IPS-NIHi7 (cell line): ENCODE measurements around the gene KLRG1.

ENCODE experiments used
- DNase-seq: peaks from one replicate; pipeline ENCODE4 v3.0.0; 2012; ENCODE audit warnings: mixed read lengths; ENCODE audit errors: extremely low spot score

Gene KLRG1

DNA sequence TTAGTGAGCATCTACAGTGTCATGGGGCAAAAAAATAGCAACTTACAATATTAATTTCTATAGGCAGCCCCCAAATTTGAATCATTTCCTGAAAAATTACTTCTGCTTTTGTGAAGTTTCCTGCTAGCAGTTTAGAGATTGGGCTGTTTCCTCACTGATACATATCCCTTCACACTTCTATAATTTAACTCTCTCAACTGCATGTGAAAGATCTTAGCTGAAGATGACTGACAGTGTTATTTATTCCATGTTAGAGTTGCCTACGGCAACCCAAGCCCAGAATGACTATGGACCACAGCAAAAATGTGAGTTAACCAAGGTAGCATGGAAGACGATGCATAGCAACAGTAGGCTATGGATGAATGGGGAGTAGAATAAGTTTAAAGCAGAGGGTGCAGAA is at the start of gene KLRG1:
Gene KLRG1, plus strand, starts transcription at position 134 of the 400 bp plus-strand sequence. Its CDS starts 90 bp downstream, at position 224.
- no peak for DNase-seq

DNA sequence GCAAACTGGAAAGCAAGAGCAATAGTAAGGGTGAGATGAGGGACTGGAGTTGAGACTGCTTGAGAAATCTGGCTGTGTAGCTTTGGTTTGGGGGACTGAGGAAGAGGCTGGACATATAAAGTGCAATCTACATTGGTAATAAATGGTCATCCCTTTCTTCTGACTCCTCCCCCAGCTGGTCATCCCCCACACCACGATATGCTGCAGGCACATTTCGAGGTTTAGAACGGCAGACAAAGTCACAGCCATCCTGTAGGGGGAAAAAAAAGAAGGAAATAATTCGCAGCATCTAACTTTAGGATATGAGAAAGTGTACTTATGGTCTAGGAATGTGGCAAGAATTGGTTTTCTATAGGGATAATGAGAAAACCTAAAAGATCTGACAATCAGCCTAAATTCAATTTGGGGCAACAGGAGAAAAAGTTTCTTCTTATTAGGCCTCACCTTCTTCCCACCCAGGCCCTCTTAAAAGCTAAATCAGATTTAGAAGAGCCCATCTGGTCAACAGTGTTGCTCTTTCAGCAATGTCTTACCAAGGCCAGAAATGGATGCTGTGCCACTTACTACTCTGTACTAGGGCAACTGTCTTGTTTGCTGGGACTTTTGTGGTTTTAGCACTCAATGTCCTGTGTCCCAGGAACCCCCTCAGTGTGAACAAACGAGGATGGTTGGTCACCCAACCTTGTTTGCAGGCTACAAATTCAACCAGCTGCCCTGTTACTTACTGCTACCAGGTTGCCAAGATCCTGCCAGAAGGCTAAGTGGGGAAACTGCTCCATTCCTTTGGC is 47.5 kb upstream of the KLRG1 start:
- no peak for DNase-seq

DNA sequence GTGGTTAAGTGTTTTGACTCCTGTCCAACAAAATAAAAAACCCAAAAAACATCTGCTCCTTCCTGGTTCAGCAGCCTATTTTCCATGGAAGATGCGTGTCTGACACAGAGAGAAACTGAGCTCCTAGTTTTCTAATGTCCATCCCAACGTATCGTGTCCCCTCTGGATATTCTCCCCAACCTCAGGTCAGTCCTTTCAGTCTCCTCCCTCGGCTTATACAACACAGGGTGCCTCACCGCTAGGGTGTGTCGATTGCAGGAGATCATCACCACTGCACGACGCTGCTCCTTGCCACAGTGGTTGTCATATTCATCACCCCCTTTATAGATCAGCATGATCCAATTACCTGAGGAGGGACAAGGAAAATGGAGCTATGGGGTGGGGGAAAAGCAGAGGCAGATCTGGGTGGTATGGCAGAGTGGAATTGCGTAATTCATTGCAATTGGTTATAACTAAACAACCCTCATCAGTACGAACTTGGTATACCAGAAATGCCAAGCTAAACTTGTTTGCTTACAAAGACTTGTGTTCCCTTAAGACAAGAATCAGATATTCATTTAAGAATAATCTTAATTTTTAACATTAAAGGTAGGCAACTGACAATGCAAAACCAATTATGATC is 45.7 kb upstream of the KLRG1 start:
- no peak for DNase-seq

DNA sequence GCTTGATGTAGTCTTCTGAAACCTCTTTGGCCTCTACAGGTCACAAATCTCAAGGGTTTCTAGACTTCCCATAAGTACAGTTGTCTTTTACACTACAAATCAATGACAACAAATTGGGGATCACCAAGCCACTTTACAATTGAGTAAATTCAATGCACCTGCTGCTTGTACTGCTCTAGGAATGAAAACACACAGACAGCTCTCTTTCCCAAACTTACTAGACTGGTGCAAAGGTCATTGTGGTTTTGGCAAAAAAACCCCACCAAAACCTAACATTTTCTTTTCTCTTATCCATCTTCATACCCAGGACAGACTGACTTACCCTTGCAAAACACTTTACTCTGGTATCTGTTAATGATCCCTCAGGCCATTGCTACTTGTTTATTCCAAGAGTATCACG is 42.6 kb upstream of the KLRG1 start:
- DNase-seq = no peak

DNA sequence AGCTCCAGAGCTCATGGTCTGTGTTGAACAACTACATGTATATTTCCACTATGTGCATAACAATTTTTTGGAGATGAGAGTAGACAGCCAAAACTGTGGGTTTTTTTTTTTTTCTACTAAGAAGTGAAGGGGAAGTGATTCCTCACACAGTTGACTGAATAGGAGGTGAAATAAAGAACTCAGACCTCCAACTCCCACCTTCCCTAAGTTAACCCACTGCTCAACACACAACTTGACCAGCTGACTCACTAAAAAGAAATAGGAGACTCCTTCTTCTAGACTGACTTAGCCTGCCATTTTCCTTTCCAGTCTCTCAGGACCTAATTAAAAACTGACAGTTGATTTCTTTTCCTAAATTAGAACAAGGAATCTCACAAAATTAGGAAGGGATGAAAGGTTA is 41.6 kb upstream of the KLRG1 start:
- DNase-seq = no peak

DNA sequence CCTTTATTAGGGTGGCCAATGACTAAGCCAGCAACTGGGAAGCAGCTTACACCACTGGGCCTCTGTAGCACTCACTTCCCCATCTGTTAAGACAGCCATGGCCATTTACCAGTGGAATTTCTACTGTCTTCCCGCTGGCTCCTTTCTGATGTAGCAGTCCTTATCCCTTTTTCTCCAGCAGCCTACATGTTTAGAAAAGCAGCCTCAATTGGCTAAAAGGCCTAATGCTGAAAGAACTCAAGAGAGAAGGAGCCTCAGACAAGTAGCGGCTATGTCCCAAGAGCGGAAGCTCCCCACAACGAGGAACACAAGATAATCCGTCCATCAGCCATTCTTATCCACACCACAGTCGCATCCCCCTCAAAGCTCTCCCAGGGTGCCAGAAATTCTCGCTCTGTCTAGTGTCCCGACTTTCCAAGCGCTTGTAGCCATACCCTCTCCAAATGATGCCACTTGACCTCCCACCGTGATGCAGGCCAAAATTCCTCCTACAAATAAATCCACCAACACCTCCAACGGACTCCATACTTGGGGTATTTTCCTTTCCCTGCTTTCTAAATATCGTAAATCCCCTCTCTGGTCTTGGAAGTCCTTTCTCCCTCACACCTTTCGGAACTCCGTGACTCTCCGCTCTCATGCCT is 40.5 kb upstream of the KLRG1 start:
- DNase-seq = peak; percentile 23

DNA sequence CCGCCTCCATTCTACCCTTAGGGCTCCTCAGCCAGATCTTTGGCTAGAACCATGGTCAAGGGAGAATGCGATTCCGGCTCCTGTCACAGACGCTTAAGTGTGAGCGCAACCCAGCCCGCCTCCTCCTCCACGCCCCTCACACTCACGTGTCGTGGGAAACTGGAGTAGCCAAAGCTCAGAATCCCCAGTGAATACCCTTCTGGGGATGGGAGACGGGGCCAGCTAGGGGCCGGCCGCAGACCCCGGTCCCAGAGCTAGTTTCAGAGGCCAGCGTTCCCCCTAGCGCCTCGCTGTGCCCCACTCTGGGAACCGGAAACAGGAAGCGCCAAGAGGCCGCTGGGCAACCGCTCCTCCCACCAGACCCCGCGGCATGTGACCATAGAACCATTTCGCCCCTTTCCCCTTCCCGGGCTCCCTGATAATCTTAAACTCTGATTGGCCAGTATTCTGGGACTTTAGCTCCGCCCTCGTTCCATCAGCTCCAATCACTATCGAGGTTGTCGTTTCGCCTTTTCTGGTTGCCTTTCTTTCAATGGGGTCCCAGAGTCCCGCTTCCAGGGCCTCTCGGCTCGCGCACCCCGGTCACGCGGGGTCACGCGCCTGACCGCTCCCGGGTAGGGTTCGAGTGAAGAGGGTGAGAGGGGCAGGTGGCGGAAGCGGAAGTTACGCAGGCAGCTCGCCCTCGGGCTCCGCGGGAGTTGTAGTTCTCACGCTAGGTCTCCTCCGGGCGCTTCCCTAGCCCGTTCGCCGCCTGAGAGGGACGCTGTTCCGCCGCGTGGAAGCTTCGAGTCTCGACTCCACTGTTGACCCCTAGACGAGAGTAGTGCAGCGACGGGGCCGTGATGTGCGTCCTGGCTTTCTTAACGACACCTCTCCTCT is 39.8 kb upstream of the KLRG1 start, which contains the start of gene M6PR:
Gene M6PR, minus strand, starts transcription at position 304 of the 879 bp plus-strand sequence. CDS start 3,241 bp downstream, outside the sequence.
- DNase-seq = peak; percentile 96

DNA sequence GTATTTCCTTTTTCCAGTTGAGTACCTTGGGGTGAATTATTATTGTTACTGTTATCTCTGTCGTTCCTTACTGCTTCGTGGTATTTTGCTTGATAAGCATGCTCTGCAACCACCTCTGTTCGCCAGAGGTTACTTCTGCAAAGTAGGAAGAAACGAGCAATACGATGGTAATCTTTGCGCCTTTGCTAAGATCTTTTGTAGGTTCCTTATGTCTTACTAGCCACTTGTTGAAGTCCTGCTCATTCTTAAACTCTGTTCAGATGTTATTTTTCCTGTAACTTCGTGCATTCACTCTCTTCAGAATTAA is 39.2 kb upstream of the KLRG1 start:
- no peak for DNase-seq

DNA sequence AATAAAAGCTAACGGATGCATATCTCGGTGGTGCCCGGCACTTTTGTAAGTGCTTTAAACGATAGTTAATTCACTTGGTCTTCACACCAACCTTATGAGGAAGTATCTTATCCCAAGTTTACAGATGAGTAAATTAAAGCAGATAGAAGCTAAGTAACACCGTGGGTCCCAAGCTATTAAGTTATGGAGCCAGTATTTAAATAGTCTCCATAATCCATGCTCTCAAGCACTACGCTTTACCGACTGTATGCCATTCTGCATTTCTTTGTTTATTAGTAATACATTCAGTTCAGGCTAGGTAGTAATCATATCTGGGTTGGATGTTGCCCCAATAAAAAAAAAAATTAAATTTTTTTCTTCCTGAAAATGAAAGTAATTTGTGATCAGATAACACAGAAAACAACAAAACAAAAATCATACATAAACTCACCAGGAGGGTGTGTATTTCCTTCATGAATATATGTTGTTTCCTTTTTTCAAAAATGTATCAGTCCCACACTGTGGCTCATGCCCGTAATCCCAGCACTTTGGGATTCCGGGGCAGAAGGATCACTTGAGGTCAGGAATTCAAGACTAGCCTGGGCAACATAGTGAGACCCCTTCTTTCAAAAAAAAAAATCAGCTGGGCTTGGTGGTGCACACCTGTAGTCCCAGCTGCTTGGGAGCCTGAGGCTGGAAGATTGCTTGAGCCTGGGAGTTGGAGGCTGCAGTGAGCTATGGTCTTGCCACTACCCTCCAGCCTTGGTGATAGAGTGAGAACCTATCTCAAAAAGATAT is 38.5 kb upstream of the KLRG1 start:
- no peak for DNase-seq

DNA sequence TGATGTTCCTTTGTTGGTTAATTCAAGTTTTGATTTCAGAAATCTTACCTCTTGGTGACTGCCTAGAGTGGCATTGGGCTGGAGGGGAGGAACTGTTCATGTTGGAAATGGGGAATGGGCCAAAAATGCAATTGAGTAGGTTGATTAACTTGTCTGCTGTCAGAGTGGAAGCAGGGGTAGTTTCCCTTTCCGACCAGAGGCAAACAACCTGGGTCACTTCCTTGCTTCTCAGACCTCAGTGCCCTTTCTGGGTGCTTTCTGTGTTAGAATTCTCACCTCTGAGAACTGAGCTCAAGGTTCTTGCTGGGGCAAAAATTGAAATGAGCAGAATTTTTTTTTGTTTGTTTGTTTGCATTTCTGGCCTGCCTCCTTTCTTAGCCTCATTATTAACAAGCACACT is 37.6 kb upstream of the KLRG1 start:
- DNase-seq = no peak

DNA sequence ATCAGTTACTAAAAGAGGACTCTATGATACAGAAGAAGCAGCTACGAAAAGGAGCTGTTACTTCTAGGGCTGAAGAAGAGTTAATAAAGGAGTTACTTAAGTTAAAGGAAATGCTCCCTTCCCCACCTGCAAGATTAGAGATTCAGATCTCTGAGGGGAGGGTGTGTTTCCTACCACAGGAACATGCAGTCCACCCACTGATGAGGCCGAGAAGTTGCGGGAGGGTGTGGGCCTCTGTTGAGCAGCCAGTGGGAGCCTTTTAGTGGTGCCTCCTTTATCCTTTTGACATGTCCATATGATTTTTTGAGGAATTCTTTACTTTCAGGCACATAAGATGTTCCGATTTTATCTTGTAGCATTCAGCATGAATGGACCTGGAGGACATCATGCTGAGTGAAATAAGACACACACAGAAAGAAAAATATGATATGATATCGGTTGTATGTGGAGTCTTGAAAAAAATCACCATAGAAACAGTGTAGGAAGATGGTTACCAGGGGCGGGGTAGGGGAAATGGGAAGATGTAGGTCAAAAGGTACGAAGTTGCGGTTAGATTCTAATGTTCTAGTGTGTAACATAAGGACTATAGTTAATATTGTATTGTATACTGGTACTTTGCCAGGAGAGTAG is 35.5 kb upstream of the KLRG1 start:
- no peak for DNase-seq

DNA sequence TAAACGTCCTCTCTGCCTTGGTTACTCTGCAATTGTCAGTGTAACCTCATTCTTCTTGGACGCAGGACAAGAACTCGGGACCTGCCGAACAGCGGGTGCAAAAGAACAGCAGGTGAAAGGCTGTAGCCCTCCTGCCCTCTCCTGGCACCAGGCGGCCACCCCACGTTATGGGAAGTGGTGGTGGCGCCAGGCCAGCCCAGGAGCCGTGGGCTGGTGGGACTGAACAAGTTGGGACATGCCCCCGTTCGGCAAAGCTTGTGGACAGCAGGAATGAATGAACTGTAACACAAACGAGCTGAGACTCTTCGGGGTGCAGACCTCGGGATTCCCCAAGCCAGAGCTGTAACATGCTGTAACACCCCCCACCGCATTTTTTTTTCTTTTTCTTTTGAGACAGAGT is 33.3 kb upstream of the KLRG1 start:
- DNase-seq = no peak

DNA sequence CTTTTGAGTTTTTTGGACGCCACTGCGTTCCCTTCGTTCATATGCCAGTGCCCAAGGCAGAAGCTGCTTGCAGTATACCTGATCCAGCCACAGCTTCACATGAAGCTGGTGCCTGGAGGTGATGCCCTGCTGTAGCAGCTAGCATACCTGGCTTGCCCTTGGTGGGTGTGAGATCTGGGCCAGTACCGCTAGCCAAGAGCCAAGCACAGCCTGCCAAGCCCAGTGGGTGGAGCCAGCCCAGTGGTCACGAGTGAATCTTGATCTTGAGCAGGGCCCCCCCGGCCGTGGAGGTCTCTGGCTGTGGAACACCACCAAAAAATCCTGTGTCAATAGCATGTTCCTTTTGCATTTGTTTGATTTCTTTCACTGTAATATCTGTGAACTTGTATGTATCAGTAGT is 32.6 kb upstream of the KLRG1 start:
- no peak for DNase-seq

DNA sequence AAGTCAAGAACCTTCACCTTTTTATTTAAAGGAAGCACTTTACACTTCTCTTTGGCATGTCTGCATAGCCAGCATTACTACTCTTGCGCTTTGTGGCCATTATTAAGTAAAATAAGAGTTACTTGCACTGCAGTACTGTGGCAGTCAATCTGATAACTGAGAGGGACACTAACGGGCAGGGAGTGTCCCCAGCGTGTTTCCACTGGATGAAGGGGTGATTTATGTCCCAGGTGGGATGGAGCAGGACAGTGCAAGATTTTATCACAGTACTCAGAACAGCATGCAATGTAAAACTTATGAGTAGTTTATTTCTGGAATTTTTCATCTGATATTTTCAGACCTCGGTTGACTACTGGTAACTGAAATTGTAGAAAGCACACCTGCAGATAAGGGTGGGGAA is 31.8 kb upstream of the KLRG1 start:
- no peak for DNase-seq

DNA sequence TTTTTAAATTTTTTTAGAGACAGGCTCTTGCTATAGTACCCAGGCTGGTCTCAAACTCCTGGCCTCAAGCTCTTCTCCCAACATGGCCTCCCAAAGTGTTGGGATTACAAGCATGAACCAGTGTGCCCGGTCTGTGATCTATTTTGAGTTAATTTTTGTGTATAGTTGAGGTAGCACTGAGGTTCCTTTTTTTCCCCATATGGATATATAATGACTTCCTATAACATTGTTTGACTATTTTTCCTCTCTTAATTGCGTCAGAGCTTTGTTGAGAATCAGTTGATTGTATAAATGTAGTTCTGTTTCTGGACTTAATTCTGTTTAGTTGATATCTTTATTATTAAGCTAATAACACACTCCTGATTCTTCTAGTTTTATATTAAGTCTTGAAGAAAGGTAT is 31.3 kb upstream of the KLRG1 start:
- no peak for DNase-seq

DNA sequence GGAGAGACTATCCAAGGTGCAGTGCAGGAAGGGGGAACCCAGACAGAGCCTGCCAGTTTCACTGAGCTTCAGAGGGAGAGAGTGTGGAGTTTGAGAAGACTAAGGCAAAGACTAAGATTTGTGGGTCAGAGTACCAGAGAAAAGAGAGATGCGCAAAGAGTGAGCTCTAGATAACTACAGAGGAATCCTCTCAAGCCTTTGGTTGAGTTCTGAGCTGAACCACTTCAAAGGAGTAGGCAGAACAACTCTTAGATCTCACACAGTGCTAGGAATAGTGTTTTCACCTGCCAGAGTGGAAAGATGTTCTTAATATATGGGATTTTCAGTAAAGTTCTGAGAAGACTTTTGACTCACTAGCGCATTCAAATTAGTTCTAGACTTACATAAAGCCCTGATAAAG is 29.2 kb upstream of the KLRG1 start:
- DNase-seq = no peak

DNA sequence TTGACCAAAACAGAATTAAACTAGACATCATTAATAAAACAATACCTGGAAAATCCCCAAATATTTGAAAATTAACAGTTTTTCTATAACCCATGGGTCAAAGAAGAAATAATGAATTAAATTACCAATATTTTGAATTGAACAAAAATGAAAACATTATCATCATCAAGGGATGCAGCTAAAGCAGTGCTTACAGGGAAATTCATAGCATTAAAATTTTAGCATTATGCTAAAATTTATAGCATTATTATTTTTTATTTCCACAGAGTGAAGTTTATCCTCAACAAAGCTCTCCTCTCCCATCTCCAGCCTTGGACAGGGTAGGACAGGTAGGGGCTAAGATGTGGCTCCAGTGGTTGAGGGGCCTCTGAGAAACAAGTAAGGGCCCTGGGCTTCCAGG is 20.6 kb upstream of the KLRG1 start:
- DNase-seq = no peak

DNA sequence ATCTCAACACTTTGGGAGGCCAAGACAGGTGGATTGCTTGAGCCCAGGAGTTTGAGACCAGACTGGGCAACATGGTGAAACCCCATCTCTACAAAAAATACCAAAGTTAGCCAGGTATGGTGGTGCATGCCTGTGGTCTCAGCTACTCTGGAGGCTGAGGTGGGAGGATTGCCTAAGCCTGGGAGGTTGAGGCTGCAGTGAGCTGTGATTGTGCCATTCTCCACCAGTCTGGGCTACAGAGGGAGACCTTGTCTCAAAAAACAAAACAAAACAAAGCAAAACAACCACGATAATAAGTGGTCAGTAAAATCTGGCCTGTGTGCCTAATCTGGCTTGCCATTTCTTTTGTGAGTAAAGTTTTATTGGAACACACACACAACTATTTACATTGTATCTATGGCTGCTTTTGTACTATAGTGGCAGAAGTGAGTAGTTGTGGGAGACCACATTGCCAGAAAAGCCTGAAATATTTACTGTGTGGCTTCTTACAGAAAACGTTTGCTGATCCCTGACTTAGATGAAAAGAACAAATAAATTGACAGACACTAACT is 19.4 kb upstream of the KLRG1 start:
- DNase-seq = no peak

DNA sequence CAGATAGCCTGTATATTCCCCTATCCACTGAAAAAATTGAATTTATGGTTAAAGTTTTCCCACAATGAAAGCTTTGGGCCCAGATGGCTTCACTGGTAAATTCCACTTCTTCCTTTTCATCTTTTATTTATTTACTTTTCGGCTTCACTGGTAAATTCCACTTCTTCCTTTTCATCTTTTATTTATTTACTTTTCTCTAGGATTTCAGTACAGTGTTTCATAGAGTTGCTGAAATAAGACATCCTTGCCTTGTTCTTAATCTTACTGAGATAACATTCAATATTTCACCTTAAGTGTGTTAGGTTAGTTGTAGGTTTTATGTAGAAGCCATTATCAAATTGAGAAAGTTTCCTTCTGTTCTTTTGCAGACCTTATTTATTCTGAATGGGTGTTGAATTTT is 18.9 kb upstream of the KLRG1 start:
- DNase-seq = no peak

DNA sequence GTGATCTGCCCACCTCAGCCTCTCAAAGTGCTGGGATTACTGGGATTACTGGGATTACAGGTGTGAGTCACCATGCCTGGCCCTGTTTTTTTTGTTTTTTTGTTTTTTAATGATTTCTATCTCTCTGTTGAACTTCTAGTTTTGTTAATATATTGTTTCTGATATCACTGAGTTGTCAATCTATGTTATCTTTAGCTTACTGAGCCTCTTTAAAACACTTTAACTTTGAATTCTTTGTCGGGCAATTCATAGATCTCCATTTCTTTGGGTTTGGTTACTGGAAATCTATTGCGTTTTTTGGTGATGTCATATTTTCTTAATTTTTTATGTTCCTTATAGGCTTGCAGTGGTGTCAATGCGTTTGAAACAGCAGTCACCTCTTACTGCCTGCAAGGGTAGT is 9.2 kb upstream of the KLRG1 start:
- no peak for DNase-seq
